Non-pigmented ciliary epithelial cell (primary cell): ENCODE results near the gene ZEB2.
A peak's percentile ranks its signal among the peaks of the same experiment; 100 is the strongest.

Experiments used
- DNase-seq: peaks from one replicate; pipeline ENCODE4 v3.0.0-alpha.2; 2010; ENCODE audit warnings: low read depth

ZEB2 gene

DNA sequence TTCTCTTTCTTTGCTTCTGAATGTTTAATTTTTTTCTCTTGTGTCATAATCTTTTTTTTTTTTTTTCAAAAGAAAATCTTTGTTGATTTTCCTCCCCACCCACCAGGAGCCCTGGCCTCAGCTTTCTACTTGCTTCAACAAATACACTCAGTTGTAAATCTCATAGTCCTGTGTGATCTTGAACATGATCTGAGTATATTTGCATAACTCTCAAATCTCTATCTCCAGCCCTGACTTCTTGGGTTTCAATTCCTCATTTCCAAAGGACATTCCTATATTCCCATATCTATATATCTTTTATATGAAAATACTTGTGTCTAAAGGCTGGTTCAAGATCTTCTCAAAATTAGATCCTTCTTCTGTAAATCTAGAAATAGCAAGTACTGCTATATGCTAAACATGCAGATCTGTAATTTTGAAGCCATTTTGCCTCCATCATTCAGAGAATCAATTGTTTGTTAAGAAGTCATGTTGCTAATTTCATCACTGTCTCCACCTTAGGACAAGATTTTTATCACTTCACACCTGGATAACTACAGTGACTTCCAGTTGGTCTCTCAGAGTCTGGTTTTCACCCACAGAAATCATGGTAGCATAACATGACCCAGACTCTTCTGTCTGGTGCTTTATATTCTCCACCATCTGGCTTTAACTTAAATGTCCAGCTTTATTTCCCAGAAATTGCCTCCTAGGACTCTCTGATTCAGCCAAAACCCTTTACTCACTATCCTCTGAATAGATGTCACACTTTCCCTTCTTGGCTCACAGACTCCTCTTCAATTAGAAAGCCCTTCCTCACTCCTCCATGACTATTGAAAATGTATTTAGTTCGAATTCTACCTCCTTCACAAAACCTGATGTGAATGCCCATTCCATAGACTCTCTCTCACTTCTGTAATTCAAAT, 98.1 kb downstream of the ZEB2 start:
- DNase-seq: no peak

DNA sequence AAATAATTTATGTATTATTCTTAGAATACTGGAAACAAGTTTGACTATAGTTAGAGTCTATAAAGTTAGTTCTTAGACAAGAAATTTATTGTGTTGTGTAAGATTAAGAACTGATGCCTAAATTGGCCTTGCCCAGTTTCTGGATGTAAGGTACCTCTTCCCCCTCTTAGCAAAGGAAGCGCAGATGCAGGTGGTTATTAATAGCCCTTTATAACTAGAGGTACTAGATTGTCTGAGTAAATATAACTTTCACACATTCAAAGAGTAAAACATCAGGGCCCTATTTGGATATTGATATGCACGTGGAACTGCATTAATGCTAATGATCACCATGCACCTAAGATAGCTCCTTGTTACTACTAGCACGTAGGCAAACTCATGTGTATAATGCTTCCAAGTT, 100.7 kb downstream of the ZEB2 start:
- DNase-seq: no peak

DNA sequence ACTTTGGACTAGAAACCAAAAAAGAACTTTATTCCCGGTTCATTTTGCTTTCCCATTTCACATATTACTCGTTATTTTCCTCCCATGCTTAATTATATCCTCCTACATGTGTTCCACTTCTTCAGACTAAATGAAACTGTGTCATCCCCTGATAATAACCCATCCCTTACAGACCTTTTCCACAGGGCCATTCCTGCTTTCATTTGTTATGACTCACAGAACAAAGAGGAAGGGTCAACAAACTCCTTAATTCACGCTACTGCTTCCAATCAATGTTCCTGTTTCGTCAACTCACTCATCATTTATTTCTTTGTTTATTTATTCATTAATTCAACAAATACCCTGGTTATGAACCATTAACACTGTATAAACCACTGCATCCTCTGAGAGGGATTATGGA, 104.5 kb downstream of the ZEB2 start:
- DNase-seq: no peak

DNA sequence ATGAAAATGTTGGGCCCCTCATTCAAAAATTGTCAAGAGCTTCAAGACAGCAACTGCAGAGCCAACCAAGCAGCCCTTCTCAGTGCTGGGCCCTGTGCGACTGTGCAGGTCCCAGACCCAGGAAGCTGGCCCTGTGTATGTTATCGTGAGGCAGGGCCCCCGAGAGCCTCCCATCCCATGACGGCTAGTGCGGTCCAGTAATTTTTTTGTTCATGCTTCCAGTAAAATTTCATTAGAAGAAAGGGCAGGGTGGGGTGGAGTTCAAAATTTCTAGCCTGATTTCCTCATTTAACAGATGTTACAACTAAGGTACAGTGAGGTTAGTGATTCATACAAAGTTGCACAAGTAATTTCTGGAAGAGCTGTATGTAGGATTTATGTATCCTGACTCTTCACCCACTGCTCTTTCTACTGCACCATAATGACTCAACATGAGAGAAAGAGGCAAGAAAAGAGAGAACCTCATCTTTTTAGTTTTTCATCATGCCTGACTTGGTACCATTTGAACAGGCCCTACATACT, 105.5 kb downstream of the ZEB2 start:
- peak; percentile 90 for DNase-seq

DNA sequence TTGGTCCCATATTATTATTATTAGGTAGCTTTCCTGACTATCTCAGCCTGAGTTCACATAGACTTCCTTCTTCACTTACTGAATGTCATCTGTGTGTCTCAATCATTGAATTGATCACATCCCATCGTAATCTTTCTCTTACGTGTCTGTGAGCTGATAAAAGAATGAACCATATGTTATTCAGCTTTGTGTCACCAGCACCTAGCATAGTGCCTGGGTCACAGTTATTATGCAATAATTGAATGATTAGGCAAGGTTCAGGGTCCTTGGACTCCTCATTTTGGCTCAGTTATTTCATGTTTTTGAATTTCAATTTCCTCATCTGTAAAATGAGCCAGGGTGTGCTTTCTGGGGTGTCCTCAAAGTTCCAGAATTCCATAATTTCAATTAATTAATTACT, 107.2 kb downstream of the ZEB2 start:
- no peak for DNase-seq

DNA sequence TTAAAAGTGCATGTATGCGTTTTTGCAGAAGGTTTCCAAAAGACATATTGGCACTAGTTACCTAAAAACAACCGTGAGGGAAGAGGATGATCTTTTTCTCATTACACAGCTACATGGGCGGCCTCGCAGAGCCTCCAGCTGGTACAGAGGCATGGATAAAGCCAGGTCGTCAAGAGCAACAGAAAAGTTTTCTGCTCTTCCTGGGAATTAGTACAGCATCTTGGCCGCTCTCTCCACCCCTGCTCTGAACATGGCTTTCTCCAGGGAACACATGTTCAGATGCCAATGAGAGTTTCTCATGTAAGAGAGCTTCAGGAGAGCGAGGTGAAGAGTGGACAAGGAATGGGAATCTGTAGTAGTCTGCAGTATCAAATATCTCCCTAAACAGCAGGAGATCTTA, 108.4 kb downstream of the ZEB2 start:
- DNase-seq: no peak

DNA sequence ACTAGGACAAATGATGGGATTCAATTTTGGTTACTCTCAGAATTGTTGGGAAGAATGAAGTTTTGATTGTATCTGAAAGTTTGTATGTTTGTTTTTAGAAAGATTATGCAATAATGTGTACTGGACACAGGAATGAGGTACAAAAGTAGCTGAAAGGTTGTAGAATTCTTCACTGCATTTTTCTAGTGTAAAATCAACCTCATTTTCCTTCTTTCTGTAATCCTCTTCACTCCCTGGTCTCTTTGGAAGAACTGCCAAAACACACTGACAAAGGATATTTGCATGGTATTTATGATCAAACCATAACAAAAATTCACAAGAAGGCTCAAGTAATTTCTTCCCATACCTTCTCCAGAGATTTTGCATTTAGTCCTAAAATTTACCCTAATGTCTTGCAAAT, 110.7 kb downstream of the ZEB2 start:
- DNase-seq: no peak

DNA sequence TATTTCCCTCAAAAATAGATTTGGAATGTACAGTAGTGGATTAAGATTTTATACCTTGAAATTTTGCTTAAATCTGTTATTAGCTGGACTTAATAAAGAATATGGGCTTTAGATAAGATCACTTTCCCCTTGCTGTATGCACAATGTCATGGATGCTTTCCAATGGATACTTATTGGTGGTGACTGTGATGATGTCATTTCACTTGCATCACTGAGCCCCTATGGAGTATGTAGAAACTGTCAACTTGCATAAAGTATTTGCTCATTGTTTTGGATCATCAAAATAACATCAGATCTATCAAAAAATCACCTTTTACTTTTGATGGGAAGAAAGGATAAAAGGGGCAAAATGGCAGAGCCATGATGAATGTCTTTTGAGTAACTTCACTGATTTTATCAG, 112.7 kb downstream of the ZEB2 start:
- no peak for DNase-seq

DNA sequence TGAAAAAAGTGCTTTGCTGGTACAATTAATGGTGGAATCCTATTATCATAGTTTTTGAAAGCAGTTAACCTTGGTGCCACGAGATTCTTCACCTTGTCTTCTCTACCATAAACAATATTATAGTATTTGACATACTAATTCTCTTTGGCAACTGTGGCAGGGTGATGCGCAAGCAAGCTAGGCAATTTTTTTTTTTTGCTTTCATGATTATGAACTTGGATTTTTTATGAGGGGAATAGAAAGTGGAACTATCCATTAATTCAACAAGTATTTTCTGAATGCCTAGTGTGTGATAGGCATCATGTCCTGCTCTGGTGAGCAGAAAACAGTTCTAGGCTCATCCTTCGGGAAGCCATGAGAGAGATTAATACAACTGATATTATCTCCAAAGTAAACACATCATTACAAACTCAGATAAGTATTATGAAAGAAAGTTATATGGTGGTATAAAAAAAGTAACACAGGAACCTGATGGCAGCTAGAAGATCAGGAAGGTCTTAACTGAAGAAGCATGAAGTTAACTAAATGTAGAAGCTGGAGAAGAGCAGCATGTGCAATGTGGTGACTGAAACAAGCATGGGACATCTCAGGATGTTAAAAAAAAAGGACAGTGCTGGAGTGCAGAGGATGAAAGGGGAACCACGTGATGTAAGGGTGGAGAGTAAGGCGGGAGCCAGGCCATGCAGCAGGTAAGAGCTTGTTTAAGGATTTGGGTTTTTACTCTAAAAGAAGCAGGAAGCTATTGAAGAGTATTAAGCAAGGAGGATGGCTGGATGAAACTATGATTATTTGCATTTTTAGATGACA, 113.7 kb downstream of the ZEB2 start:
- no peak for DNase-seq

DNA sequence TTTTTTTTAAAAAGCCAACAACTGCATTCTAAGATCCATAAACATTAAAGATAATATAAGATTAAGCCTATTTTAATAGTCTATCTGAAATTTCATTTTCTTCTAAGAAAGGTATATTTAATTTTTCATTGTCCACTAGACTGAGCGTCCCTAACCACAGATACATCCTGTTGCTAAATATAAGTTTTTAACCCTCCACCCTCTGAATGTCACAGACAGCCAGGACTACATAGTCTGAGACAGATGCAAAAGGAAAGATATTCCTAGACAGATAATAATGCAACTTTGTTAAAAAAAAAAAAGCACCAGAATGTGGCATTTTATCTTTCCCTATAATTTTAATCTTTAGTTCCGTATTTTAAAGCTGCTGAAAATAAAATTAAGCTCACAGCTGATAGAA, 114.6 kb downstream of the ZEB2 start:
- DNase-seq: no peak

DNA sequence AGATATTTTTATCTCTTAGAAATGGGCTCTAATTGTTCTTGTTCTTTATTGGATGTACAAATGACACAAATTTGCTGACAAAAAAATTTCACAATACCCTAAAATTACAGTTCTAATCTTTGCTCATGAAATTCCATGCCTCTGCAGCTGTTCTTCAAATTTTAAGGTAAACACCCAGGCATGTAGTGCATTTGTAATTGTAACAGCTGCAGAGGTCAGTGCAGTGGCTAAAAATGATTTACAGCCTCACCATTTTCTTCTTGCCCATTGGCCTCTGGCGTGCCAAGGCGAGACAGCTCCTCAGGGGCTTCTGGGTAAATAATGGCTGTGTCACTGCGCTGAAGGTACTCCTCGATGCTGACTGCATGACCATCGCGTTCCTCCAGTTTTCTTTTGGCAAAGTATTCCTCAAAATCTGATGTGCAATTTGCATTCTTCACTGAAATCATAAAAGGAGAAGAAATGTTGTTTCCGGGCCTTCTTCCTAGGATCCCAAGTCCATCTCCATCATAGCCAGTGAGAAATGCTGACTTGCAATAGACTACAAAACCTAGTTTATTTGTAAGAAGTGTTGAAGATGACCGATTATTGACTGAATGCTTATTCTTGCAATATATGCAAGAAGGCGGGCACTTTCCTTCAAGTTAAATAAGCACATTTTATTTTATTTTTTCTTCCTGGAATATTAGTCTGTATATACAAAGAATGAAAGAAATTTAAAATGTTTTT, 115.2 kb downstream of the ZEB2 start:
- DNase-seq: no peak

DNA sequence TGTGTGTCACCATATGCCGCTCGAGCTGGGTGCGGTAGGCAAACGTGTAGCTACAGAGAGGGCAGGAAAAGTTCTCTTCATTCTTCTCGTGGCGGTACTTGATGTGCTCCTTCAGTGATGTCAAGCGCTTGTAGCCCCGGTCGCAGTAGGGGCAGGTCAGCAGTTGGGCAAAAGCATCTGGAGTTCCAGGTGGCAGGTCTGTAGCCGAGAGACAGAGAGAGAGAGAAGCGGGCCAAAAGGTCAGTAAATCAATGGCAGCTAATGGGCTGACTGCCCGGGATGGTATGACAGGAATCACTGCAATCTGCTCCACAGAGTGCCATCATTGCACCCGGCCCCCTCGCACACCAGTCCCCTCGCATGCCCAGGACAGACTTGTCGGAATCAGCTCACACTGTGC, 116.0 kb downstream of the ZEB2 start:
- DNase-seq: no peak

DNA sequence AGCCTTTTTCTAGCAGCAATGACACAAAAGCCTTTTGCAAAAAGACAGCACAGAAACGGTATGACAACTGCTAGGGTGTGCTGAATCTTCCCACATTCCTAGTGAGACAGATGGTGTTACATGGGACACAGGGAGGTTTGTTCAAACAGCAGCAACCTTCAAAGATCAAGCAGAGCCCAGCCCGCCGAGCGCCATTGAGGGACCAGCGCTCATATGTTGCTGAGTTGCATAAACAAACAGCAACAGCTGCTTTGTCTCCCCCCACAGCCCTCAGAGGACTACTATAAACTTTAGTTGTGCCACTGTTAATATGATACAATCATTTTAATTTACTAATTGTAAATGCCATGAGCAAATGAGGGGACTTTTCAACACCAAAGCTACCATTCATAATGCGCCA, 117.7 kb downstream of the ZEB2 start:
- no peak for DNase-seq

DNA sequence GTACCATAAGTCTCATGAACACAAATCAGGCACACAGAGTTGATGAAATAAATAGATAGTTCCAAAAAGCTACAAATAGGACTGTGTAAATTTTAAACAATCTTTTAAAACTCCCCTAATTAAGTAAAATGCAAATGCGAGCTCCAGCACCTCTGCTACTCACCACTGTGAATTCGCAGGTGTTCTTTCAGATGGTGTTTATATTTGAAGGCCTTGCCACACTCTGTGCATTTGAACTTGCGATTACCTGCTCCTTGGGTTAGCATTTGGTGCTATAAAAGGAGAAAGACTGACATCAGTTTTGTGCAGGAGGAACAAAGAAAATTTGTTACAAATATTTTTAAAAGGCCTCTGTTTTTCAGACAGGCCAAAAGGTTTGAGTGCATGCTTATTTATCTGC, 118.9 kb downstream of the ZEB2 start:
- DNase-seq: no peak

DNA sequence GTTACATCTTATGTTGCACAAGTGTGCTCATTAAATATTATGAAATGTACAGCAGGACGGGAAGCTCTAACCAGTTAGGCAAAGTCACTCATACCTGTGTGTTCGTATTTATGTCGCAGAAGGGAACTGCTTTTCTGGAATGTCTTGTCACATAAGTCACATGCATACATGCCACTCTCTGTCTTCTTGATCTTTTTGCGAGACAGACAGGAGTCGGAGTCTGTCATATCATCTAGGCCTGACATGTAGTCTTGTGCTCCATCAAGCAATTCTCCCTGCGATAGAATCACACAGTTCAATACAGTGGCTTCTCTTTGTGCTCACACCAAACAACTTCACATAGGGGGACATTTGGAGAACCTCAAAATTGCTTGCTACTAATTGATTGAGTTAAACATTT, 123.6 kb downstream of the ZEB2 start:
- DNase-seq: no peak

DNA sequence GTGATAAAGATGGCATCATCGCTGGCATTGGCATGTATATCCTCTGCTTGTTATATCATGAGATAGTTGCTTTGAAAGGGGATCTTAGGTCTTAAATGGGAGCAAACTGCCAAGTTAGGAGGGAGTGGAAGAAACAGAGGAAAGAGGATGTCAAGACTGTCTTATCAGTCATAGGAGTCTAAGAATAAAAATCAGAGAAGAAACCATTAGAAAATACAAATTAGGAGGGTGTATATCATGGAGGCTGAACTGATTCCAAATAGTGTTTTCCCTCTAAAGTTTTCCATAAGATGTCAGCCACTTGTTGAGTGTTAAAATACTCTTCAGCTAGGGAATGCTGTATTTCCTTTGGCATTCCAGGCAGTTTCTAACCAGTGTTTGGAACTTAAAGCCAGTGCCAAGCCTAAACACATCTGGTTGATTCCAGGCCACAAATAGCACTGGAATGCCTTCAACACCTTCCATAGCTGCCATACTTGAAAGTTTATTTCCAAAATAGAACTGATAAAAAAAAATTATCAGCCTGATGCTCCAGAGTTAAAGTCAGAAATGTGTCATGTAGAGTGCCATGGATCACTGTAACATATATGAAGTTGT, 129.4 kb downstream of the ZEB2 start:
- no peak for DNase-seq

DNA sequence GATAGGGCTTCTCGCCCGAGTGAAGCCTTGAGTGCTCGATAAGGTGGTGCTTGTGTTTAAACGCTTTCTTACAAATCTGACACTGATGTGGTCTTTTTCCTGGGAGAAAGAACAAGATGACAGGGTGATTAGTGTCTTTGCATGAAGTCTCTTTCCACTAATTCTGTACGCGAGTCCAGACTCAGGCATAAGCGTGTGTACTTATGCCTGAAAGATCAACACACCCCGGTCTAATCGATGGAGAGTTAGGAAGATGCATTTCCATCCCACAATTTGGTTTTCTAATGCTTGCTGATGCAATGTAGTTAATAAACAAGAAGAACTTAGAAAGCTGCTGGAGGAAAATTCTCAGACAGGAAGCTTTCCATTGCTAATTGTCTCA, 130.0 kb downstream of the ZEB2 start:
- no peak for DNase-seq

DNA sequence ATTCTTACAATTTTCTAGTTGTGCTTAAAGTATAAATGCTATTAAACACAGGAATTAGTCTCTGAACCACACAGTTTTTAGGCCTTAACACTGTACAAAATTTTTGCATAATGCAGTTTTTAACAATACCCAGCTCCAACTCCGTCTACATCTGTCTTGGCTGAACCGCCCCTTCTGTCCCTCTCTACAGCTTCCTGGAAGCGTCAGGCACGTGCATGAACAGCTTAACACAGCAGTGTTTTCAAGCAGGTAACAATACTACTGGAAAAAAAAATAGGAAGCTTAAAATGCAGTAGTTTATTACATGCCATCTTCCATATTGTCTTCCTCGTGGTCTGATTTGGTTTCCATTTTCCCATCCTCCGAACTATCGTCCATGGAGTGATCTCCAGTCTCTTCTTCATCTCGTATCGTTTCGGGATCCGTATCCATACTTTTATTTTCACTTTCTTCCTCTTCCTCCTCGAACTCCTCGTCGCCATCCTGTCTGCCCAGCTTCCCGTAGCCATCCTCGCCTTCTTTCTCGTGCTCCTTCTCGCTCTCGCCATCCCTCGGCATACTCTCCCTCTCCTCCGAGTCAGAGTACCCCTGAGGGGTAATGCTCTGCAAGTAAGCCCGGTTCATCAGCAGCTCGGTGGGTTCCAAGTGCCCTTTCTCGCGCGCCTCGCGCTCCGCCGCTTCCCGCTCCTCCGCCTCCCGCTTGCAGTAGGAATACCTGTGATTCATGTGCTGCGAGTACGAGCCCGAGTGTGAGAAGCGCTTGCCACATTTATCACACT, 130.6 kb downstream of the ZEB2 start:
- no peak for DNase-seq

DNA sequence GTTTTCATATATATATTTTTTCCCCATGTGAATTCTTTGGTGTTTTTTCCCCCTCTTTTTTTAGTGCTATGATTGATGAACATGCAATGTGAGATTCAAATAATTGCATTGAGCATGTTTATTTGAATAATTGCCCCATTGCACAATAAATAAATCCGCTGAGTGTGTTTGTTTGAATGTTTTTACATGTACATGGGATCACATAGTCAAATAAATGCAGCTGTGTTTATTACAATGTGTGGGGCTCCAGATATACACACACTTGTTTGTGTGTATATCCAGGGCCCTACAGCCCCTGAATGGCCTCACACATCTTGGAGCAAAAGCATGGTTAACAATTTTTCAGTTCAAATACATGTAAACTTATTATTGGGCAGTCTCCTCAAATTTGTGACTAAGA, 134.5 kb downstream of the ZEB2 start:
- DNase-seq: no peak

DNA sequence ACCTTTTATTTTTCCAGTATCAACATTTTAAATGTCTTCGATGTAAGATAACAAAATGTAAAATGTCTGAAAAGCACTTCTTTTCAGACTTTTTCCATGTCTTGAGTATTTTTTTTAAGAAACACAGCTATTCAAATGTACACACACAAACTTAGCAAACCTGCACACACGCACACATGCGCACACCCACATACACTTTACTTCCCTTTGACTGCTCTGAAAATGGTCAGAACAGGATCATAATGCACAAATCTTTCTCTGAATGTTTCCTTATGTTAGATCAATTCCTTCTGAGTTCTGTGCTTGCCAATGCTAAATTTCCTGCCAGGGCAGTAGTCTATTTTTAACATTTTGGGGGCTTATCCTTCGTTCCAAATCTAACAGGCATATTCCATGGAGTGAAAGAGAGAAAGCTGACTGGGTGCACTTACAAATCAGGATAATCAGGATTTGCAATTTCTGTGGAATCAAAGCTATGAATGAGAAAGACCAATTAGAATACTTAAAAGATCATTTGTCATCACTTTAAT, 136.3 kb downstream of the ZEB2 start:
- DNase-seq: no peak

DNA sequence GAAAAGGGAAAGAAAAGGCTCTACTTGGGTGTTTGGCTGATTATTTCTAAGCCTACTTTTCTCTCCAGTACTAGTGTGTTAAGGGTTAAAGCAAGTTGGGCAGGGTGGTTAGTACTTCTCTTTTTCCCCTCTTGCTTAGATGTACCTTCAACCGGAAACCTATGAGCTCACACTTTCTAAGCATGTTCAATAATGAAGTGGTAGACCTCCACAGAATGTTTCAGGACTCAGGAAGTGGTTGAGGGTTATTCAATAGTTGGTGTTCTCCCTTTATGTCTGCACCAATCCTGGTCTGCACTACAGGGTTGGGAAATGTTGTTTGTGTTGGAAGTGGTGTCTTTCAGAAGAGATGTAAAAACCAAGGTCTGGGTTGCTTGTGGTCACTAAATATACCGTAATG, 137.1 kb downstream of the ZEB2 start:
- no peak for DNase-seq
